Smooth muscle cell of the coronary artery (primary cell): ENCODE data around the gene NPS. TPM values are rescaled to one million over a fixed set of nuclear protein-coding genes. Genes with fewer than 3 reads are reported as not detected.

Experiments
- total RNA-seq: library from RNA; depleted of rRNA; stranded (reverse); fragments of >200 nt; gene quantifications from 2 replicates; pipeline ENCODE4 v1.2.3, GENCODE V29; 2014; ENCODE audit warnings: low replicate concordance

Gene NPS
- total RNA-seq: not detected in 2 replicates

GRCh38 chr10:127549009-127549408 lies at the start of gene NPS:
Gene NPS (plus strand): TSS chr10:127549309. CDS start chr10:127549369, 60 bp downstream.

Other genes starting within 250 kb of the NPS start
- gene FOXI2, start 187.9 kb downstream of the NPS start, total RNA-seq: not detected in 2 replicates